ENCODE measurements around the gene PSD.

Gene PSD

GRCh38 chr10:102419269-102420180 lies 940 bp upstream of the PSD start:
- DNase-seq: peak; percentile 73

DNA sequence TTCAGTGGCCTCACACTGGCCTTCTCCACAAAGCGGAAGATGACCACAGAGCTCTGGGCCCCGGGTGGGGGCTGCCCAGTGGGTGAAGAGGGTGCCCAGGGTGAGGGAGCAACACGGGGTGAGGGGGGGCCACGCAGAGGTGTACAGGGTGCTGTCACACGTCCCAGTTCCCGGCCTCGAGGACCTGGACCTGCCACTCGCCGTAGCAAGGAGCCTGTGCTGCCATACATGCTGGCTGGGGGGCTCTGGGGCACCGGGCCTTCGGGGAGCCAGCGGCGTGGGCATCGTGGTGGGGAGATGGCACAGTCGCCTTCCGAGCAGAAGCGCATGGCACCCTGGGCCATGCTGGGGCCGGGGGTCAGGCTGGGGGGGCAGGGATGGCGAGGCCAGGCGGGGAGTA lies 1.9 kb downstream of the PSD start:
- no peak for DNase-seq

GRCh38 chr10:102416283-102416682 lies 2.3 kb downstream of the PSD start:
- no peak for DNase-seq

DNA sequence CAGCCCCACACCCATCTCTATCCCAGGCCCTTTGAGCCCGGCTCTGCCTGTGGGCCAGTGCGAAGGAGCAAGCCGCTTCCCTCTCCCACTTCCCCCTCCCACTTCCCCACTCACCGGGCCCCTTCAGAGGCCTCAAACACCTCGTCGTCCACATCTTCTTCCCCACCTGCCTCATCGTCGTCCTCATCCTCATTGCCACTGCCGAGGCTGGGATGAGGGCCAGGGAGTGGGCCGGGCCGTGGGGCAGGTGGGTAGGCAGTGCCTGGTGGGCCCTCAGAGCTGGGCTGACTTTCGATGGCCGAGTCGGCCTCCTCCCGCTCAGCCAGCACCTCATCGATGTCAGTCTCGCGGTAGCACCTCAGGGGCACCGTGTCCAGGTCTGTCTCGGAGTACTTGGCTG lies 3.8 kb downstream of the PSD start:
- no peak for DNase-seq

DNA sequence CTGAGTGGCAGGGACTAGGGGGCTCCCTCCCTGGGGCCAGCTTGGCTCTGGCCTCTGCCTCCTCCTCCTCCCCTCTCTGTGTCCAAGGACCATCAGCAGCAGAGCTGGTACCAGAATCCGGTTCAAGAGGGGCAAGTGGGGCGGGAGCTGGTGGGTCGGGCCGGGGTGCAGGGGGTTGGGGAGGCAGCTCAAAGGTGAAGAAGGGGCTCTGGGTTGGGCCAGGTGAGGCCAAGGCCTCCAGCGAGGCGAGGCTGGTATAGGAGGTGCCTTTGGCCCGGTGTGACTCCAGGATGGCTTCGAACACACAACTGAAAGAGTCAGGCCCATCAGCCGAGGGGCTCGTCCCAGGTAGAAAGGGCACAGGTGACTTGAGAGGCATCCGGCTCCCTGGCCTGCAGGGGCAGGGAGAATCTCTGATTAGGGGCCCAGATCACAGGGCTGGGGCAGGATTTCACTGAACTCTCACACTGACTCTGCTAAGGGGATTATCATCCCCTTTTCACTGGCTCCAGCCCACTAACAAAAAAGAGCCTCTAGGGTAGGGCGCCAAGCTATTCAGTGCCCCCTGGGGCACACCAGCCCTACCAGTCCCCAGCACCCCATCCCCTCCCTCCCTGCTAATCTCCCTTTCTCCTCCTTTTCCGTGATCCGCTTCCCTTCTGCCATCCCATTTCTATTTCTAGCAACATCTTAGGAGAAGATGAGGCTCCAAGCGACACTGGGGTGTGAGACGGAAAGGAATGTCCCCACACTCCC lies 4.6 kb downstream of the PSD start:
- DNase-seq: no peak

DNA sequence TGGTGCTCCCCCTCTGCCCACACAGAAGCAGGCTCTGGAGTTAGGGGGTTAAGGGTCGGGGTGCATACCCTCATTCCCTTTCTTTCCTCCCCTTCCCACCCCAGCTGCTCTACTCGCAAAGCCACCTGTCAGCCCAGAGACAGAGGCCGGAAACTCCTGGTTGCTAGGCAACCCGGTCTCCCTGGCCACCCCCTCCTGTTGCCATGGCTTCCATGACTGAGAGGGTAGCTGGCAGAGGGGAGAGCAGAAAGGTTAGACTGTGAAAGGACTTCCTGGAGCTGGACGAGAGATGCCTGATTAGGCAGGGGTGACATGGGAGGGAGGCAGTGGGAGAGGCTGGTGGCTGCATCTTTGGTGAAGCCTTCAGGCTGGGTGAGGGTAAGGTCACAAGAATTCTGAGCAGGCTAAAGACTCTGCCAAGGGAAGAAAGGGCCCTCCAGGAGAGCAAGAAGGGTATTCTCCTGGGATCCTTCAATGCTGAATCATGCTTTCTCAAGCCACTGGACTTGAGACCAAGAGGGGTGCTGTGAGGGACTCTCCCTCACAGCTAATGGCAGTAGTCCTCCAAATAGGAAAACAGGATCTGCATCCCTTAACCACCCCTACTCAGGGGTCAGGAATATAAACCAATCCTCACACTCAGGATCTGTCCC lies 5.4 kb downstream of the PSD start:
- DNase-seq: peak; percentile 86

DNA sequence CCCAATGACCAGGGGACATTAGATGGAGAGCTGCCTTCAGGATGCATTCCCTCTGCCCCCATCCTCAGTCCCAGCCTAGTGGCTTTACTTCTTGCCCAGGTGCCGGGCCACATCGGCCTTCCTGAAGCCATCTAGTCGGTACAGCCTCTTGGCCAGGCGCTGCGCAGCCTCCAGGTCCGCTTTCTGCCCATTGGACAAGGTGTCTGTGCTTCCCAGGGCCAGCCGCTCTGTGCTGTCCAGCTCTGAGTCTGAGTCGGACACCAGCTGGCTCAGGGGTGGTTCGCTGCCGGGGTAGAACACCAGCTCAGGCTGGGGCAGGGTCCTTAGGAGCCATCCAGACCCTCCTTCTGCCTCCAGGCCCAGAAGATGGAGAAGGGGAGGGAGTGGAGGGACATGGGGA lies 6.3 kb downstream of the PSD start:
- DNase-seq: no peak

GRCh38 chr10:102411341-102412255 lies 7.0 kb downstream of the PSD start:
- no peak for DNase-seq

GRCh38 chr10:102410429-102411073 lies 8.0 kb downstream of the PSD start:
- DNase-seq: no peak

DNA sequence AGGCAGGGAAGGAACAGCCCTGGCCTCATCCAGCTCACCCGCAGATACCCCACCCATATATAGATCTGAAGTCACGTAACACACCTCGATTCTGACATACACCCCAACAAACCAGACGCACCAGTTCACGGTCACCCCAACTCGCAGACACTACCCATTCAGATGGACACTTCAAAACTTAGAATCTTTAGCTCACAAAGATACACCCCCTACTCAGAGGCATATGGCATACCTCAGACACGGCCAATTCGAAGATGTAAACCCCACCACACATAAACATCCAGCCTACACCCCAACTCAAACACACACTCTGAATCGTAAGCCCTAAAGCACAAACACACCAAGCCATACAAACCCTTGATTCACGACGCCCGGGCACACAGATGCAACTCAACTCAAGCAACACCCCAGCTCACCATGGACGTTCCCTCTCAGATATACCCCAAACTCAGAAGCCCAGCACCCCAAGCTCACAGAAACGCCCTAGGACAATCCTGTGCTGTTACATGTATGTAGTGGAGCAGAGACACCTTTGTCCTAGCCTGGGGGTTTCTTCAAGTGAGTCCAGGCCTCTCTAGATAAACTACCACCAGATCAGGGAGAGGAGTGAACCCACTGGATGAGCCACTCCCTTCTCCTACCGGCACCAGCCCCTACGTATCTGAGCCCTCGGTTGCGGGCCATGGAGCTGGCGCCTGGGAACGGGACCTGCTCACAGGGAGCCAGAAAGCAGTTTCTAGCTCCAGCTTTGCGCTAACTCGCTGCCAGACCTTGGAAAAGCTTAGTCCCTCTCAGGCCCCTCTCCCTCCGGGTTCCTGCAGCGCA lies 8.8 kb downstream of the PSD start:
- DNase-seq: no peak

DNA sequence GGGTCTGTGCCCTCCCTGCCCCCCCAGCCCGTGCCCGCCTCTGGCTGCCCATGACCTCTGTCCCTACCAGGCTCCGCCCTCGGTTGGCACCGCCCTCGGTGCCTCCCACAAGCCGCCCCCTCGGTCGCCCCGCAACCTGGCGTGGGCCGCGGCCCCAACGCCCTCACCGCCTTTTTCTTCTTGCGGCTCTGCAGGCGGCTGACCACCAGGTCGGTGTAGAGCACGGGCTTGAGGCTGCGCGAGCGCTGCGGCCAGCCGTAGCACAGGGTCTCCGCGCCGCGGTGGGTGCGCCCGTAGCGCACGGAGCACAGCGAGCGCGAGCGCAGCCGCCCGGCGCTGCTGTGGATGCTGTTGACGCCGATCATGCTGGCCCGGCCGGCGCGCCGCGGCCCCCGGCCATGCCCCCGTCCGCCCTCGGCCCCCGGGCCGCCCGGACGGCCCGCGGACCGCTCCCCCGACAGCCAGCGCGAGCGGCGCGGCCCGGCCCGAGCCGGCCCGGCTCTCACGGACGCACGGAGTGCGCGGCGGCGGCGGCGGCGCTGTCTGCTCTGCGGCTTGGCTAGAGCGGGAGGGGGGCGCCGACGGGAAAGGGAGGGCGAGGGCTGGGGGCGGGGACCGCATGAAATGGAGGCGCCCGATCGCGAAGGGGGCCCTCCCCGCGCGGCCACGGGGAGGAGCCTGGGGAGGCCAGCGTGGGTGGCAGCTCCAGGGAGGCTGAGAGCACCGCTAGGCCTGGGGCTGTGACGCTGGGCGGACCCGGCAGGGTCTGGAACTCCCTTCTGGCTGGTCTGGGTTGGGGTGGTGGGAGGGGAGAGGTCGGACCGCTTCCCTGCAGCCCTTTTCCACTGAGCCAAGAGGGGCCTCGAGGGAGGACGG lies 9.6 kb downstream of the PSD start:
- peak; percentile 15 for DNase-seq

GRCh38 chr10:102408131-102408727 lies 10.4 kb downstream of the PSD start:
- DNase-seq: no peak

GRCh38 chr10:102407425-102408130 lies 11.0 kb downstream of the PSD start:
- no peak for DNase-seq

DNA sequence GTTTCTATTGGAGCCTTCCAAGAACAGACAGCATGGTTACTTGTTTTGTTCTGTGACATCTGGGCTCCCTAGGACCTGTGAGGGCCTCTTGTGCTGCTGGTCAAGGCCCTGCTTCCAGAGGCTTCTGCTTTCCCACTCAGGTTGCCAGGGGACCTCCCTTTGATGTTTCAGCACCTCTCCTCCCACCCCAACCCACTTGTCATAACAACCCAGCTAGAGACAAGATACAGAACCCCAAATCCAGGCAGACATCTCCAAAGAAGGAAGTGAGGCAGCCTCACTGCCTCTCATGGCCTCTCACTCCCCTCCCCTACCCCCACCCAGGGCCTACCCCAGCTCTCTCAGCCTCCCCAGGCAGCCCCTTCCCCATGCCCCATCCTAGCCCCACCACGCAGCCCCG lies 11.8 kb downstream of the PSD start:
- DNase-seq: no peak

DNA sequence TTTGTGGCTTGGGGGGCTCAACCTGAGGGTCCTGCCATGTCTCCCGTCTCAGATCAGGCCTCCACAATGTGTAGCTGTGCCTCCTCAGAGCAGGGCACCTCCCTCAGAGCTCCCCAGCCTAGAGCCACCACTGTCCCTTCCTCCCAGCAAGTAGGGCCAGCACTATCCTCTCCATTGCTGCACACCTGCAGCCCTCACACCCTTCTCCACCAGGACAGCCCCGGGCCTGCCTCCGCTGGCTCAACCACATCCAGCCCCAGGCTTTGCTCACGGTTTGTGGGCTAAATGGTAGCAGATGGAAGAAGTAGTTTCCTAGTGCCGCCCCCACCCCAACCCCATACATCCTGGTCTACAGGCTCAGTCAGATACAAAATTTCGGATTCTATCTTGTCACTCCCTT lies 13.0 kb downstream of the PSD start:
- no peak for DNase-seq

DNA sequence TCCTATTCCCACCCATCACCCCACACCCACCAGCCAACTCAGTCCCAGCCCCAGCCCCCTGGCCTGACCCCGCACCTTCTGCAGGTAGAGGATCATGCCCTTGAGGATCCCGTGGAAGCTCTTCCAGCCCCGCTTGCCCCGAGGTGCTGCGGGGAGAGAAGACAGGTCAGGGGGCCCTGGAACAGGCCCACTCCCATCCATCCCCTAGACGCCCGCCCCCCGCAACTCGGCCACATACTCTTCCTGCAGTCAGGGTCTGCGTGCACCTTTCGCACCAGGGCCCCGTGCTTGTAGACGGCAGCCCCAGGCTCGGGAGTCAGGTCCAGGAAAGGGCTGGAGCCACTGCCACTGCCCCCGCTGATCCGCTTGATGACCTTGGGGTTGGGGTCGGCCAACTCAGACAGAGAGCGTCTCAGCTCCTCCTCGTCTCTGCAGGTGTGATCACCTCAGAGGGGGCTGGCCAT lies 13.4 kb downstream of the PSD start:
- no peak for DNase-seq

DNA sequence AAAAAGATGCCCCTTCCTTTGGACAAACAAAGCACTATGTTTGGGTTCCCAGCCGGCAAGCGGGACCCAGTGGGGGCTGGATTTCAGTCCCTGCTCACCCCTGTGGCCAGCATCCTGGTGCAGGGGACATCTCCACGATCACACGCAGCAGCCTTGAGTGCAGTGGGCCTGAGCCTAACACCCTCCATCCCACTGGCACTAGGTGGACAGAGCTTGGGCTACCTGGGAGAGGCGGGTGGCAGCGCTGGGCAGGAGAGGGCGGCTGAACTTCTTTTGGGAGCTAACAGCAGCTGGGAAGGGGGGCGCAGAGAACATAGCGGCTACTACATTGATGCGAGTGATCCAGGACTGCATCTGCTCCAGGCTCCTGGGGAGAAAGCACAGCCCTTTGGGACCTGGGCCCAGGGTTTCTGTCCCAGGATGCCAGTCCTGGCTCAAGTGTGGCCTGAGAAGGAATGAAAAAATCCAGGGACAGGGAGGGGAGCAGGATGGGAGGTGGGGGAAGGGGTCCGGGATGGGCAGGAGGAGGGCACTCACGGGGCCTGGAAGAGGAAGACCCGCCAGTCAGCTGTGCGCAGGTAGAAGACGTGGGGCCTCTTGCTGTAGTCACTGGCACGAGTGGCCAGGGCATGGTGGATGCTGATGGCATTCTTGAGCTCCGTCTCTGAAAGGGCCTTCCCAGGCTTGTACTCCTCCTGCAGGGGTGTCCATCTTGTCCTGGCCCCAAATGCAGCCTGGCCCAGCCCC lies 14.1 kb downstream of the PSD start:
- DNase-seq: no peak

DNA sequence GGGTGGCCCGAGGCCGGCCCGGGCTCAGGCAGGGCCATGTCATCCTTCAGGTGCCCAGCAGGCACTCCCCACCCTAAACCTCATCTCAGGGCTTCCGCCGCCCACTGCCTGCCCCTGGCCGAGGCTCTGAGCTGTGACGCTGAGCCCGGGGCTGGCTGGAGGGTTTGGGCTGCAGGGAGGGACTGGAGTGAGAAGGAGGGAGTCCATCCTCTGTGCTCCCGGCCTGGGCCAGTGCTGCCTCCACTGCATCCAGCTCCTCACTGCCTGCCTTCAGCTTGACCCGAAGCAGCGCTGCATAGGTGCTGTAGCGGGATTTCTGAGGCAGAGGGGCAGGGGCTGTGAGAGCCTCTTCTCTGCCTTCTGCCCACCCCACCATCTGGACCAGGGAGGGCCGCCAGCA lies 15.5 kb downstream of the PSD start:
- DNase-seq: no peak
